GM18907 (cell line): ENCODE measurements around the gene ATF7IP2.
"Not testable (repeated sequence)": the region's sequence is repeated elsewhere in the genome, so short reads cannot be mapped to it uniquely, and the experiment has no call there.

ENCODE experiments used
- ATAC-seq: cut with Tn5 transposase; IDR thresholded peaks from one replicate; pipeline ENCODE4 v1.9.1; 2021; ENCODE audit warnings: mild to moderate bottlenecking, moderate library complexity; ENCODE audit not compliant: unreplicated experiment

The ATF7IP2 gene

DNA sequence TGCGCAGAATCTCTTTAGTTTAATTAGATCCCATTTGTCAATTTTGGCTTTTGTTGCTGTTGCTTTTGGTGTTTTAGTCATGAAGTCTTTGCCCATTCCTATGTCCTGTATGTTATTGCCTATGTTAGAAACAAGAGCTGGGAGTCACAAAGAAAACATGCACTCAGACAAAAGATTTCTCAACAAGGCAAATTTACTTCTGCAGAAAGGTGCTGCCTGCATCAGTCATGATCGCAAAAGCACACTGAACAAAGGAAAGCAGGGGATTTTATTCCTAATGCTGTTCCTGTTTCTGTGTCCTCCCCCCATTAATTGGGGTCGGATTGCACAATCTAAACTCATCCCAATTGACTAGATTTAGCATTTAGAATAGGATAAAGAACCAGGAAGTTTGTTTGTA lies 55.9 kb downstream of the ATF7IP2 start:
- ATAC-seq, result no peak

DNA sequence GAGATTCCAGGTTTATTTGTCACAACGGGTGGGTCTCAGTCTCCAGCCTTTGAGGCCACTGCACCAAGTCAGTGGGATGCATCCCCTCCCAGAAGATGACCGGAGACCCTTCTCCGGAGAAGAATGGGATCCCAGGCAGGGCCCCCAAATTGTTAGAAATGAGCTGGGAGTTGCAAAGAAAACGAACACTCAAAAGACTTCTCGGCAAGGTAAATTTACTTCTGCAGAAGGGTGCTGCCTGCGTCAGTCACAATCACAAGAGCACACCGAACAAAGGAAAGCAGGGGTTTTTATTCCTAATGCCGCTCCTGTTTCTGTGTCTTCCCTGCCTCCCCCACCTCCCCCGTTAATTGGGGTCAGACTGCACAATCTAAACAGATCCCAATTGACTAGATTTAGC lies 61.4 kb downstream of the ATF7IP2 start:
- ATAC-seq, result no peak

DNA sequence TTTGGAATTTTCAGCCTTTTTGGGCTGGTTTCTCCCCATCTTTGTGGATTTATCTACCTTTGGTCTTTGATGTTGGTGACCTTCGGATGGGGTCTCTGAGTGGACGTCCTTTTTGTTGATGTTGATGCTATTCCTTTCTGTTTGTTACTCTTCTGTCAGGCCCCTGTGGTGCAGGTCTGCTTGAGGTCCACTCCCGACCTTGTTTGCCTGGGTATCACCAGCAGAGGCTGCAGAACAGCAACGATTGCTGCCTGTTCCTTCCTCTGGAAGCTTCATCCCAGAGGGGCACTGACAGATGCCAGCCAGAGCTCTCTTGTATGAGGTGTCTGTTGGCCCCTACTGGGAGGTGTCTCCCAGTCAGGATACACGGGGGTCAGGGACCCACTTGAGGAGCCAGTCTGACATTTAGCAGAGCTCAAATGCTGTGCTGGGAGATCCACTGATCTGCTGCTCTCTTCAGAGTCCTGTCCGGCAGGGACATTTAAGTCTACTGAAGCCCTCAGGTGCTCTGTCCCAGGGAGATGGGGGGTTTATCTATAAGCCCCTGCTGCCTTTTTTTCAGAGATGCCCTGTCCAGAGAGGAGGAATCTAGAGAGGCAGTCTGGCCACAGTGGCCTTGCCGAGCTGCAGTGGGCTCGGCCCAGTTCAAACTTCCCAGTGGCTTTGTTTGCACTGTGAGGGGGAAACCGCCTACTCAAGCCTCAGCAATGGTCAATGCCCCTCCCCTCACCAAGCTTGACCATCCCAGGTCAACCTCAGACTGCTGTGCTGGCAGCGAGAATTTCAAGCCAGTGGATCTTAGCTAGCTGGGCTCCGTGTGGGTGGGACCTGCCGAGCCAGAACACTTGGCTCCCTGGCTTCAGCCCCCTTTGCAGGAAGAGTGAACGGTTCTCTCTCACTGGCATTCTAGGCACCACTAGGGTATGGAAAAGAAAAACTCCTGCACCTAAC lies 66.6 kb downstream of the ATF7IP2 start:
- not testable (repeated sequence) for ATAC-seq

DNA sequence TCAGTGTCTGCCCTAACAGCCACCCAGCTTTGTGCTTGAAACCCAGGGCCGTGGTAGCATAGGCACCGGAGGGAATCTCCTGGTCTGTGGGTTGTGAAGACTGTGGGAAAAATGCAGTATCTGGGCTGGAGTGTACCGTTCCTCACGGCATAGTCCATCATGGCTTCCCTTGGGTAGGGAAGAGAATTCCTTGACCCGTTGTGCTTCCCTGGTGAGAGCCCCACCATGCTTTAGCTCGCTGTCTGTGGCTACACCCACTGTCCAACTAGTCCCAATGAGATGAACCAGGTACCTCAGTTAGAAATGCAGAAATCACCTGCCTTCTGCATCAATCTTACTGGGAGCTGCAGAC lies 67.3 kb downstream of the ATF7IP2 start:
- no peak for ATAC-seq

DNA sequence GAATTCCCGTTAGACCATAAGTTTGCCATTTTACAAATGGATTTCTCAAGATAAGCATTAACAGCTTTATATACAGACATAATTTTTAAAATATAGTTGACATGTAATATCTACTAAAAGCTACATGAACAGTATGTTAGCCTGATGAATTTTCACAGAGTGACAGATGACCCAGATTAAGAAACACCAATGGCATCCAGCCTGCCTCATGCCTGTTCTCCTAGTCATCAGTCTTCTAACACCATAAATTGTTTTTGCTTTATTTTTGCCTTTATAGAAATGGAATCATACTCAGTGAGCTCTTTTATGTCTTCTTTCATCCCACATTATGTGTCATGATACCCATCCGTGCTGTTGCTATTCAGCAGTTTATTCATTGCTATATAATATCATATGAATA lies 80.0 kb downstream of the ATF7IP2 start:
- ATAC-seq, result no peak

DNA sequence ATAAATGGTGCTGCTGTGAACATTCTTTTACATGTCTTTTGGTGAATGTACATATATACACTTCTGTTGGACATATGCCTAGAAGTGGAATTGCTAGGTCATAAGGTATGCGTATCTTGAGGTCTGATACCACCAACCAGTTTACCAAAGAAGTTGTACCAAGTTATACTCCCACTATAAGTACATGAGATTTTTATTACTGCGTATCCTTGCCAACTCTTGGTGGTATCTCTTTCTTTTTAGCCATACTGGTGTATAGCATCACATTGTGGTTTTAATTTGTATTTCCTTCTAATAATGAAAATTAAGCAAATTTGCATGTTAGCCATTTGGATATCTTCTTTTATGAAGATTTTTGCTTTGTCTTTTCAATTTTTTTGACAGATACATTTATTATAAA lies 80.5 kb downstream of the ATF7IP2 start:
- ATAC-seq, result no peak

DNA sequence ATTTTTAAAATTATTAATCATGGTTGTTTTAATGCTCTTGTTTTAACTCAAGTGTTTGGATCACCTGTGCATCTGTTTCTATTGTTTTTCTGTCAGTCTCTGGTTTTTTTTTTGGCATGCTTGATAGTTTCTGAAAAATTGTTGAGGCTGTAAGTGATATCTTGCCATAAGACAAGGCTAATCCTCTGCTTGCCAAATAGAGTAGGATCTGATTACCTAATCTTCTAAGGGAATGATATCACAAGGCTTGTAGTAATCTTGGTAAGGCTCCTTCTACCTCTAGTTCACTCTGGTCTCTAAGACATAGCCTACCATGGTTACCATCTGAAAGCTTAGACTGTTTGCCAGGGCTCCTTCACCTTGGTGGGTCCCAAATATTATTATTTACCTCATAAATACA lies 81.0 kb downstream of the ATF7IP2 start:
- no peak for ATAC-seq

DNA sequence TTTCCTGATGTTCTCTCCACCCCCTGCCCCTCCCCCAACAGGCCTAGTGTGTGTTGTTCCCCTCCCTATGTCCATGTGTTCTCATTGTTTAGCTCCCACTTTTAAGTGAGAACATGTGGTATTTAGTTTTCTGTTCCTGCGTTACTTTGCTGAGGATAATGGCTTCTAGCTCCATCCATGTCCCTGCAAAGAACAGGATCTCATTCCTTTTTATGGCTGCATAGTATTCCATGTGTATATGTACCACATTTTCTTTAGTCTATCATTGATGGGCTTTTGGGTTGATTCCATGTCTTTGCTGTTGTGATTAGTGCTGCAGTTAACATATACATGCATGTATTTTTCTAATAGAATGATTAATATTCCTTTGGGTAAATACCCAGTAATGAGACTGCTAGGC lies 90.8 kb downstream of the ATF7IP2 start:
- not testable (repeated sequence) for ATAC-seq

GRCh38 chr16:10480151-10480550 lies 94.3 kb downstream of the ATF7IP2 start:
- no peak for ATAC-seq

- ATAC-seq, result no peak
Measured at GRCh38 chr16:10485159-10485558, 99.3 kb downstream of the ATF7IP2 start.

DNA sequence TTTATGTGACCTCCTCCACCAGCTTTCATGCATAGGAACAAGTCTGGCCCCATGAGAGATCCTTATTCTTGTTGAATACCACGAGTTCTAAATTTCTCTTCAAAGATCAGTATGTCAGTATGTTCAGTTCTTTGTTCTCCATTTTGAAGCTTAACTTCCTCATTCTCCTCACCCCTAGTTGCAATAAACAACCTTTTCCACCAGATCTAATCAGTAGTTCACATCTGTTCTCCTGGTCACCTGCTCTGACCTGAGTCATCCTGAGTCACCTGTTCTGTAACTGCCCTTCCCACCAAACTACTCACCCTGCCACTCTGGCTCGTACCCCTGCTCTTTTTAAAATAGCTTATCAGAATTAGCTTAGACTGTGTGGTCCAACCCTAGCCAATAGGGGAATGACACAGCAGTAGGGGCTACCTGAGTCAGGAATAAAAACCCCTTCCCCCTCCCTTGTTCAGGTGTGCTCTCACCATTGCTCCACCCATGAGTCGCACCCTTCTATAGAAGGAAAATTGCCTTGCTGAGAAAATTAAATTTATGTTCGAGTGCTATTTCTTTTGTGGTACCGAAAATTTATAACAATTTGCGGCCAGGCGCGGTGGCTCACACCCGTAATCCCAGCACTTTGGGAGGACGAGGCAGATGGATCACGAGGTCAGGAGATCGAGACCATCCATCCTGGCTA lies 100.0 kb downstream of the ATF7IP2 start:
- no peak for ATAC-seq

- ATAC-seq, result no peak
Measured at GRCh38 chr16:10490141-10490540, 104.3 kb downstream of the ATF7IP2 start.

GRCh38 chr16:10493276-10493675 lies 107.4 kb downstream of the ATF7IP2 start:
- no peak for ATAC-seq

- ATAC-seq, result no peak
Measured at GRCh38 chr16:10494343-10495030, 108.6 kb downstream of the ATF7IP2 start.

DNA sequence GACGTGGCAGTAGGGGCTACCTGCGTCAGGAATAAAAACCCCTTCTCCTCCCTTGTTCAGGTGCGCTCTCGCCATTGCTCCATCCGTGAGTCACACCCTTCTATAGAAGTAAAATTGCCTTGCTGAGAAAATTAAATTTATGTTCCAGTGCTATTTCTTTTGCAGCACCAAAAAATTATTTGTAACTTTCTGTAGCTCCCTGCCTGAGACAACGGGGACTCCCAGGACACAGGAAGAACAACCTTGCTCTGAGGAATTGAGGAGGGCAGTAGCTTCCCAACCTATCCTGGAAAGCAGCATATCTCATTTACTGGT lies 109.1 kb downstream of the ATF7IP2 start:
- no peak for ATAC-seq

DNA sequence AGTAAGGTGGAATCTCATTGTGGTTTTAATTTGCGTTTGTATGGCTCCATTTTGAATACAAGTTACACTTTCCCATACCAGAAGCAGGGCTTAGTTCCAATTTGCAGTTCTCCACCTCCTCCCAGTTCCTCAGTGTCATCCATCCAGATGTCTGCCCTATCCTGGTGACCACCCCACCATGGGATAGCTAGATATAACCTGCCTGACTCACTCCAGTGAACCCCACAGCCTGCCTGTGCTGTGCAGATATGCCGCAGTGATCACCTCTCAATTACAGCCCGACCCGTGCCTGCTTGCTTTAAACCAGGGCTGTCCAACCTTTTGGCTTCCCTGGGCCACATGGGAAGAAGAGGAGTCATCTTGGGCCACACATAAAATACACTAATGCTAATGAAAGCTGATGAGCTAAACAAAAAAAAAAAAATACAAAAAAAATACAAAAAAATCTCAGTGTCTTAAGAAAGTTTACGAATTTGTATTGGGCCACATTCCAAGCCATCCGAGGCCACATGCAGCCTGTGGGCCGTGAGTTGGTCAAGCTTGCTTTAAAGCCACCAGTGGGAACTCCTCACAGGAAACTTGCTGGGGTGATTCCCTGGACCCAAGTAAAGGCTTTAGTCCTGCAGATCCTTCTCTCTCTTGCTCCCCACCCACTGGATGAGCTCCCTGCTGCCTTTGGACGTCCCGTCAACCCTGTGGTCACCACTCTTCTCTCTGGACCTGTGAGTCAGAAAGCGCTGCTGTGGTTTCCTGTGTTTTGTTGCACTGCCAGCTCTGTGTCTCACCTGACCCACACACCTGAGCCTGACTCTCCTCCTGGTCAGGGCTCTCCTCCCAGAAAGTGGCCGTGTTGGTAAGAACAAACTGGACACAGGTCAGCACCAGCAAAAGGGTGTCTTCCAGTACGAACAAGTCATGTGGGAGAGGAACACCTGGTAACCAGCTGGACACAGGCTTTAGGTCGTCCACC lies 111.6 kb downstream of the ATF7IP2 start:
- ATAC-seq, result no peak

DNA sequence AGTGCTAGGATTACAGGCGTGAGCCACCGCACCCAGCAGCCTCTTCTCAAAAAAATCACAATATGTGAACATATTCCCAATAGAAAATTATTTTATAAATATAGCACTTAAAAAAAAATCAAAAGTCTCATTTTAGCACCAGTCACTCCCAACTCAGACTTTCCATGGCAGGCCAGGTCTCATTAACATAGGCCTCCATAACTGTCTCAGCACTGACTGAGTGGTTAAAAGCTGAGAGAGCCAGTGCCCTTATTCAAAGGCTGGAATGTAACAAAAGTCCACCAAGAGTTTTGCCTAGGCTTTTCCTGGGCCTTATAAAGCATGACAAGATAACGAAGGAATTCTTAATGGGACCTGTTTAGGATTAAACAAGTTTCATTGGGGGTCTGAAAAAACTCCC lies 114.7 kb downstream of the ATF7IP2 start:
- no peak for ATAC-seq

DNA sequence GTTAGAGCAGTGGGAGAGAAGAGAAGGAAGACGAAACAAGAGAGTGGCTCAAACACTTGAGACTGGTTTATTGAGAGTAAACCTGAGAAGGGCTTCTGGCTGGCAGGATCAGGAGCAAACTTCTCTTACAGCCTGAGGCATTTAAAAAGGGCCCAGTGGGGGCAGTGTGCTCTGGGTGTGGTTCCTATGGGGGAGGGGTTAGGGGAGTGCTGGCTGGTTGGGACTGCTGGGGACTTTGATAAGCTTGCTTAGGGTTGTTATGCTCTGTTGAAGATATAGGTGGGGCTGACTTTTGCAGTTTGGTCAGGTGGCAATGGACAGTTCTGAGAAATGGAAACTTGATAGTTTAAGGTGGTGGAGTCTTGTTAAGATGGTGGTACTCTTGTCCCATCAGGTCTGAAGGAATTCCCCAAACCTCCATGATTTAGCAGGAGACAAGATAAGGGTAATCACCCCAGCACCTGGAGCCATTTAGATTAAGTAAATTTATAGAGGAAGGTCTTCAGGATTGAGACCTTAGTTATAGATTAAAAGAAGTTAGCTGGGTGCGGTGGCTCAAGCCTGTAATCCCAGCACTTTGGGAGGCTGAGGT lies 115.3 kb downstream of the ATF7IP2 start:
- no peak for ATAC-seq

- no peak for ATAC-seq
Measured at GRCh38 chr16:10502776-10503175, 116.9 kb downstream of the ATF7IP2 start.

DNA sequence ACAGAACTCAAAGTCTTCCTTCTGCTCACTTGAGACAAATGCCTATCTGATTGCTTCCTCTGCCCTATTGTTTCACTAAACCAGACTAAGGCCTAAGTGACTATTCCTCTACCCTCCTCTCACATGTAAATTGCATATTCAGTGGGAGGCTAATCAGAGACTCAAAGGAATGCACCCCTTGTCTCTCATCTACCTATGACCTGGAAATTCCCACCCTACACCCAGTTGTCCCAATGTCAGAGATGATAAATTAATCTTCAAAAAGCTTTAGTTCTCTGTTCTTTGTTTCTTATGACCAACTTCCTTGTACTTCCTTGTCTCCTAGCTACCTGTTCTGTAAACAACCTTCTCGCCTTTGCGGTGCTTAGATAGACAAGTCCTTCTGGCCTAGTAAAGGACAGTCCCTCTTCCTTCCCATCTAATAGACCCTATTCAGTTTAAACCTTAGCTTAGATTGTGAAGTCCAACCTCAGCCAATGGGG lies 118.6 kb downstream of the ATF7IP2 start:
- ATAC-seq, result no peak
